GM12865 (cell line): ENCODE data around the gene TMEM208.

ENCODE experiments used
- DNase-seq: peaks from one replicate; pipeline ENCODE4 v3.0.0; 2010; ENCODE audit warnings: low read depth
- H3K4me3 ChIP-seq: 2 replicates; pipeline ENCODE4 v1.5.1; 2011; ENCODE audit warnings: mild to moderate bottlenecking, low read depth, low read length, control low read depth
- TF ChIP-seq, protein P1 (sequence below): IDR thresholded peaks from 2 replicates; pipeline ENCODE4 v1.5.1; 2011; ENCODE audit warnings: low read length, control low read depth, low read depth, inconsistent platforms; ENCODE audit not compliant: insufficient read depth; ENCODE audit errors: missing control alignments

Gene TMEM208

DNA sequence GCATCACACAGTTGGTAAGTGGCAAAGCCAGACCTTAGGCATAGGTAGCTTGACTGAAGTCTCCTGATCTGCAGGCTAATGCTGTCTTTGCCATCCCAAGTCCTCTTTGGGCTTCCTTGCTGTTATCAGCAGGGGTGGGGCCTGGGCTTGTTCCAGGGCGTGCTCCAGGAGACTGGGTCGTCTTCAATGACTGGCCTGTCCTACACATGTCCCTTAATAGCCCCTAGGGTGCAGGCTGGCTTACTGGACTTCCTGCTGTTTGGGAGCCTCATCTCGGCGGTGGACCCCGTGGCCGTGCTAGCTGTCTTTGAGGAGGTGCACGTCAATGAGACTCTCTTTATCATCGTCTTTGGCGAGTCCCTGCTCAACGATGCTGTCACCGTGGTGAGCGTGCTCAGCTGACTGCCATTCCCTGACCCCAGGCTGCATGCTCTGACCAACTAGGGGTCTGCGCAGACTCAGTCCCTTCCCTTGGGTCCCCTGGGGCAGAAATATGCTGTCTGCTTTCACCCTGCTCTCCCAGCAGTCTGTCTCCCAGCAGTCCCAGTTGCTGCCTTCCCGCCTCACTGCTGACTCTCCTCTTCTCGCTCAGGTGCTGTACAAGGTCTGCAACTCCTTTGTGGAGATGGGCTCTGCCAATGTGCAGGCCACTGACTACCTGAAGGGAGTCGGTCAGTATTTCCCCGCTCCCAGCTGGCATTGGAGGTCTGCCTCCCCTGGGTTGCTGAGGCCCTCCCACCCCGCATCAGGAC lies 28.0 kb downstream of the TMEM208 start:
- TF ChIP-seq, protein P1, sequence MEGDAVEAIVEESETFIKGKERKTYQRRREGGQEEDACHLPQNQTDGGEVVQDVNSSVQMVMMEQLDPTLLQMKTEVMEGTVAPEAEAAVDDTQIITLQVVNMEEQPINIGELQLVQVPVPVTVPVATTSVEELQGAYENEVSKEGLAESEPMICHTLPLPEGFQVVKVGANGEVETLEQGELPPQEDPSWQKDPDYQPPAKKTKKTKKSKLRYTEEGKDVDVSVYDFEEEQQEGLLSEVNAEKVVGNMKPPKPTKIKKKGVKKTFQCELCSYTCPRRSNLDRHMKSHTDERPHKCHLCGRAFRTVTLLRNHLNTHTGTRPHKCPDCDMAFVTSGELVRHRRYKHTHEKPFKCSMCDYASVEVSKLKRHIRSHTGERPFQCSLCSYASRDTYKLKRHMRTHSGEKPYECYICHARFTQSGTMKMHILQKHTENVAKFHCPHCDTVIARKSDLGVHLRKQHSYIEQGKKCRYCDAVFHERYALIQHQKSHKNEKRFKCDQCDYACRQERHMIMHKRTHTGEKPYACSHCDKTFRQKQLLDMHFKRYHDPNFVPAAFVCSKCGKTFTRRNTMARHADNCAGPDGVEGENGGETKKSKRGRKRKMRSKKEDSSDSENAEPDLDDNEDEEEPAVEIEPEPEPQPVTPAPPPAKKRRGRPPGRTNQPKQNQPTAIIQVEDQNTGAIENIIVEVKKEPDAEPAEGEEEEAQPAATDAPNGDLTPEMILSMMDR: no peak
- no peak for DNase-seq
- no peak overlapping the region for H3K4me3 ChIP-seq

DNA sequence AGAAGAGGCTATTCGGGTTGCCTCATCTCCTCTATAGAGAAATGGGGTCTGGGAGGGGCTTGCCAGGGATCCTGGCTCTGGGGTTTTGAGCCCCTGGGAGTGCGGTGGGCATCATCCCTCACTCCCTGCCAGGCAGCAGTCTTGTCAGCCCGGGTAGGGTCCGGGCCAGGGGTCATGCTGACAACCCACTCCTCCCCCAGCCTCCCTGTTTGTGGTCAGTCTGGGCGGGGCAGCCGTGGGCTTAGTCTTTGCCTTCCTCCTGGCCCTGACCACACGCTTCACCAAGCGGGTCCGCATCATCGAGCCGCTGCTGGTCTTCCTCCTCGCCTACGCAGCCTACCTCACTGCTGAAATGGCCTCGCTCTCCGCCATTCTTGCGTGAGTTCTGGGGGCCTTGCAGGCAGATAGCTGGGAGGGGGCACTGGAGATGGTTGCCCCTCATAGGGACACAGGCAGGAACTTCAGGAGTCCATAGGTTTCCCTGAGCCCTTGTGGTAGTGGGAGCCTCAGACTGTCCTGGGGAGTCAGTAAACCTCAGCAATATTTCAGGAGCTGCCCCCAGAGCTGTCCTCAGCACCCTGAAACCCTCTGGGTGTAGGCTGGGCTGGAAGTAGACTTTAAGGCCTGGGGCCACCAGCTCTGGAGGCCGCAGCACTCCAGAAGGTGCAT lies 28.8 kb downstream of the TMEM208 start:
- no peak for DNase-seq
- TF ChIP-seq, protein P1: no peak
- no peak overlapping the region for H3K4me3 ChIP-seq

- TF ChIP-seq, protein P1: no peak
Observed at GRCh38 chr16:67256701-67257230, 29.8 kb downstream of the TMEM208 start.

DNA sequence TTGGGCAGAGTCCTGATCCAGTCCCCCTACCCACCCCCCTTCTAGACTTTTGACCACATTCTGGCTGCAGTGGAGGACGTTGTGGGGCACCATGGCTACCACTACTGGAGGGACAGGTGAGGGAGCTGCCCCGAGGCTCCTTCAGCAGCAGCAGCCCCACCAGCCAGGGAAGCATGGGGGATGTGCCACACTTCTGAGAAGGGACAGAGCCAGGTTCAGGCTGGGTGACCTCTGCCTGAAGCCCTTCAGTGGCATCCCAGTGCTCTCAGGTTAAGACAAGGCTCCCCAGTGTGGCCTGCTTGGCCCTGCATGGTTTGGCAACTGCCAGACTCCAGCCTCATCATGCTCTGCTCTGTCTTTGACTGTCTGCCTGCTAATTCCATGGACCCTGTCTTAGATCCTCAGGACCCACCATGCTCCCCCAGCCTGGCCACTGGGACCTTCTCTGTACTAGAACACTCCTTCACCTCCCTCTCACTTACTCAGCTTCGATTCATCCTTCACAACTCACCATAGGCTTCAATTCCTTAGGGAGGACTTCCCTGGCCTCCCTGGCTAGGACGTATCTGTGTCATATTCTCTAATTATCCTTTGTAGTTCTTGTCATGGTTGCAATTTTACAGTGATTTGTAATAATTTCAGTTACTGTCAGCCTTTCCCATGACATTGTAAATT lies 30.7 kb downstream of the TMEM208 start:
- H3K4me3 ChIP-seq: no peak overlapping the region
- TF ChIP-seq, protein P1: no peak
- DNase-seq: no peak

More at GRCh38 chr16:67256701-67257230, 29.8 kb downstream of the TMEM208 start:
- DNase-seq: no peak
- H3K4me3 ChIP-seq: no peak overlapping the region

DNA sequence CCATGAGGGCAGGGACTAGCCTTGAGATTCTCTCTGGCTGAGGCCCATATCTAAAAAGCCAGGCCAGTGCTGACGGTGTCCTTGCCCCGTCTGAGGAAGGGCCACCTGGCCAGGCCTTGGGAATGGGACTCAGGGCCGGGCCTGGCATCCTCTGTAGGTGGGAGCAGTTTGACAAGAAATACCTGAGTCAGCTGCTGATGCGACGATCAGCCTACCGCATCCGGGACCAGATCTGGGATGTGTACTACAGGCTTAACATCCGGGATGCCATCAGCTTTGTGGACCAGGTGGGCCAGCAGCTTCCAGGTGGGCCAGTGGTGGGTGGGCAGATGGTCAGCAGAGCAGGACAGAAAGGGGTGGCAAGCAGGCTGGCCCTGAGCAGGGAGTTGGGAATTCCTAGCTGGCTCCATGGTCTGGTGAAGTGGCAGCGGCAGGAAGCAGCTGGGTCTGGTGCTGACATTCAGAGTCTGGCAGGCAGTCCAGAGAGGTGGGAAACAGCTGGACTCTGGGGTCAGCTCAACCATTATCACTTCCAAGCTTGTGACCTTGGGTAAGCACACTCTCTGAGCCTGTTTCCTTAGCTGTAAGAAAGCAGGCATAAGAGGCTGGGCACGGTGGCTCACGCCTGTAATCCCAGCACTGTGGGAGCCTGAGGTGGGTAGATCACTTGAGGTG lies 31.4 kb downstream of the TMEM208 start:
- TF ChIP-seq, protein P1: no peak
- no peak overlapping the region for H3K4me3 ChIP-seq
- DNase-seq: no peak

DNA sequence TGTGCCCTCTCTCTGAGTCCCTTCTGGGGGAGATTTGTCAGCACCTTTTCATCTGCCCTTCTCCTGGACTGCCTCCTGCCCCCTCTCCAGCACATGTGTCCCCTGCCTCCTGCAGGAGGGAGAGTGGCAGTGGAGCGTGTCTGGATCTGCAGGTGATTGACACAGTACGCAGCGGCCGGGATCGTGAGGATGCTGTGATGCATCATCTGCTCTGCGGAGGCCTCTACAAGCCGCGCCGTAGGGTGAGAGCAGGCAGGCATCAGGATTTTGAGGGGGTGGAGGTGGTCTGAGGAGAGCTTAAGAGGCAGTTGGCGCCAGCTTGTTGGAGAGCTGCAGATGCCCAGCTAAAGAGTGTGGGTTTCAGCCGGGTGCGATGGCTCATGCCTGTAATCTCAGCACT lies 32.8 kb downstream of the TMEM208 start:
- H3K4me3 ChIP-seq: no peak overlapping the region
- DNase-seq: no peak
- TF ChIP-seq, protein P1: no peak
